ENCODE measurements around the gene APBB2. TPM values are rescaled to one million over a fixed set of nuclear protein-coding genes. Genes with fewer than 3 reads are reported as not detected.

Gene APBB2
- total RNA-seq, 1 experiment from 2014 or later = 46.0 TPM

GRCh38 chr4:41160012-41160789 is 54.1 kb downstream of the APBB2 start:
- H3K79me2 ChIP-seq (ENCODE audit: low read depth) = no peaks in the 10 kb centered on the region; the same call in 1 of the 2 replicates
- no peaks in the 10 kb centered on the region for H3K9me2 ChIP-seq (ENCODE audit: insufficient read depth)
- H3K36me3 ChIP-seq (ENCODE audit: low read depth) = no peaks in the 10 kb centered on the region
- H4K20me1 ChIP-seq (ENCODE audit: insufficient read depth) = no peaks in the 10 kb centered on the region; the same call in 1 of the 2 replicates
- peaks cover 35% of the 10 kb centered on the region for H3F3A ChIP-seq (ENCODE audit: insufficient read depth, low read depth)
- H3K27ac ChIP-seq = peak overlapping the region; percentile 80
- TSS peak; percentile 98 for BruUV-seq (replicated peaks)
- no peak for TF ChIP-seq EZH2 (IDR thresholded peaks at IDR 0.05; ENCODE audit: low read depth)
- TF ChIP-seq, protein P1, sequence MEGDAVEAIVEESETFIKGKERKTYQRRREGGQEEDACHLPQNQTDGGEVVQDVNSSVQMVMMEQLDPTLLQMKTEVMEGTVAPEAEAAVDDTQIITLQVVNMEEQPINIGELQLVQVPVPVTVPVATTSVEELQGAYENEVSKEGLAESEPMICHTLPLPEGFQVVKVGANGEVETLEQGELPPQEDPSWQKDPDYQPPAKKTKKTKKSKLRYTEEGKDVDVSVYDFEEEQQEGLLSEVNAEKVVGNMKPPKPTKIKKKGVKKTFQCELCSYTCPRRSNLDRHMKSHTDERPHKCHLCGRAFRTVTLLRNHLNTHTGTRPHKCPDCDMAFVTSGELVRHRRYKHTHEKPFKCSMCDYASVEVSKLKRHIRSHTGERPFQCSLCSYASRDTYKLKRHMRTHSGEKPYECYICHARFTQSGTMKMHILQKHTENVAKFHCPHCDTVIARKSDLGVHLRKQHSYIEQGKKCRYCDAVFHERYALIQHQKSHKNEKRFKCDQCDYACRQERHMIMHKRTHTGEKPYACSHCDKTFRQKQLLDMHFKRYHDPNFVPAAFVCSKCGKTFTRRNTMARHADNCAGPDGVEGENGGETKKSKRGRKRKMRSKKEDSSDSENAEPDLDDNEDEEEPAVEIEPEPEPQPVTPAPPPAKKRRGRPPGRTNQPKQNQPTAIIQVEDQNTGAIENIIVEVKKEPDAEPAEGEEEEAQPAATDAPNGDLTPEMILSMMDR (conservative IDR thresholded peaks at IDR 0.05) = no peak
- ChIA-PET POLR2A (ENCODE audit: unreplicated experiment) (interaction anchor here (0.6 to 1.4 kb wide), 5 partner anchors 17 to 131 kb away, joined by 3 to 11 read pairs (median 6); partner anchors contain the start of genes APBB2 and UCHL1), CTCF (interaction anchor here (0.7 to 1.2 kb wide), 4 partner anchors 17 to 508 kb away, joined by 3 to 6 read pairs (median 4); partner anchors contain the start of gene APBB2)
- H3K9me3 ChIP-seq (ENCODE audit: insufficient read depth, low read depth) = no peaks in the 10 kb centered on the region
- DNase-seq = peak; percentile 83 to 85
- H3K4me2 ChIP-seq = peak overlapping the region; percentile 67
- intact Hi-C loops (cut with micrococcal nuclease; ENCODE audit: unreplicated experiment) = loop anchor here (2.0 kb wide), 3 partner anchors 17 to 53 kb away; no protein-coding TSS in a partner anchor
- no peaks in the 10 kb centered on the region for H3K27me3 ChIP-seq (ENCODE audit: insufficient read depth, low read depth)
- H2AFZ ChIP-seq = no peak overlapping the region
- H3K4me3 ChIP-seq = no peak overlapping the region; the same call in 1 of the 2 replicates
- H3K4me1 ChIP-seq (replicated peaks; ENCODE audit: insufficient read depth) = peaks cover 27% of the 10 kb centered on the region

DNA sequence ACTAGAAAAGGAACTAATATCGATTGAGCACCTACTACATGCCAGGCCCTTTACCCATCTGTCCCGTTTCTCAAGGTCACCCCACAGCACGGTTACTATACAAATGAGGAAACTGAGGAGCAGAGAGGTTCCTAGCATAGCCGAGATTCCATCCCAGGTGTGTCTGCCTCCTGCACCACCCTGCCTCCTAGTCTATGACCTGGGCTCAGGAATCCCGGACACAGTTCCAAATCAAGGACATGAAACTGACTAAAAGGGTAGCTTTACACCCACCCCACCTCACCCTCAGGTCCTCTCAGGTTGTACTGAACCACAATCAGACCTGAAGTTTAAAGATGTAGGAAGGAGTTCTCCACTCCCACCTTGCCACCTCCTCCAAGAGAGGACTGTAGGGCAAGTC is 55.6 kb downstream of the APBB2 start:
- Histone ChIP-seq H3K9me3 (ENCODE audit: insufficient read depth, low read depth) (no peaks in the 10 kb centered on the region), H3F3A (ENCODE audit: insufficient read depth, low read depth) (peaks cover 35% of the 10 kb centered on the region), H3K4me2 (no peak overlapping the region), H3K79me2 (ENCODE audit: low read depth) (no peaks in the 10 kb centered on the region; the same call in 1 of the 2 replicates), H3K27ac (0 out of 2 replicates have a peak overlapping the region, but pooled peaks have one; percentile 3), H3K27me3 (ENCODE audit: insufficient read depth, low read depth) (no peaks in the 10 kb centered on the region), H3K4me1 (replicated peaks; ENCODE audit: insufficient read depth) (peaks cover 27% of the 10 kb centered on the region), H3K36me3 (ENCODE audit: low read depth) (no peaks in the 10 kb centered on the region), H3K9me2 (ENCODE audit: insufficient read depth) (no peaks in the 10 kb centered on the region), H4K20me1 (ENCODE audit: insufficient read depth) (no peaks in the 10 kb centered on the region; the same call in 1 of the 2 replicates), H3K4me3 (no peak overlapping the region), H2AFZ (no peak overlapping the region)
- CTCF ChIA-PET = no interaction called here
- POLR2A ChIA-PET (ENCODE audit: unreplicated experiment) = no interaction called here
- DNase-seq = no peak
- BruUV-seq (replicated peaks) = no TSS peak
- intact Hi-C loops (cut with micrococcal nuclease; ENCODE audit: unreplicated experiment) = no loop called here
- TF ChIP-seq, protein P1 (conservative IDR thresholded peaks at IDR 0.05) = no peak
- TF ChIP-seq EZH2 (IDR thresholded peaks at IDR 0.05; ENCODE audit: low read depth) = no peak

- Histone ChIP-seq H3K9me2 (ENCODE audit: insufficient read depth) (no peaks in the 10 kb centered on the region), H3K79me2 (ENCODE audit: low read depth) (no peaks in the 10 kb centered on the region; the same call in 1 of the 2 replicates), H3F3A (ENCODE audit: insufficient read depth, low read depth) (peaks cover 35% of the 10 kb centered on the region), H3K4me2 (no peak overlapping the region), H3K36me3 (ENCODE audit: low read depth) (no peaks in the 10 kb centered on the region), H4K20me1 (ENCODE audit: insufficient read depth) (no peaks in the 10 kb centered on the region), H3K27ac (no peak overlapping the region), H3K4me1 (replicated peaks; ENCODE audit: insufficient read depth) (peaks cover 27% of the 10 kb centered on the region), H2AFZ (no peak overlapping the region), H3K9me3 (ENCODE audit: insufficient read depth, low read depth) (no peaks in the 10 kb centered on the region), H3K4me3 (no peak overlapping the region), H3K27me3 (ENCODE audit: insufficient read depth, low read depth) (no peaks in the 10 kb centered on the region)
- BruUV-seq (replicated peaks) = no TSS peak
- DNase-seq = no peak
- no peak for TF ChIP-seq EZH2 (IDR thresholded peaks at IDR 0.05; ENCODE audit: low read depth)
- TF ChIP-seq, protein P1 (conservative IDR thresholded peaks at IDR 0.05) = no peak
- intact Hi-C loops (cut with micrococcal nuclease; ENCODE audit: unreplicated experiment) = no loop called here
- POLR2A ChIA-PET (ENCODE audit: unreplicated experiment) = no interaction called here
- CTCF ChIA-PET = no interaction called here
Measured at GRCh38 chr4:41158274-41158673, 56.1 kb downstream of the APBB2 start.
